AG04450 (cell line): Measurements from ENCODE around the gene MSMB. TPM values are rescaled to one million over a fixed set of nuclear protein-coding genes. Genes with fewer than 3 reads are reported as not detected.
A peak's percentile ranks its signal among the peaks of the same experiment; 100 is the strongest.

Experiments used
- CTCF ChIA-PET: fragments of 300-600, 350-600 bp; formaldehyde crosslinking; extraction: SDS; loops from one replicate; lab custom pipeline; 2022; ENCODE audit warnings: antibody characterized with exemption, inconsistent platforms; lab: Charles Lee
- POLR2A ChIA-PET: fragments of 350-600 bp; formaldehyde crosslinking; extraction: SDS; loops from one replicate; lab custom pipeline; 2021; ENCODE audit warnings: antibody characterized with exemption, inconsistent platforms; lab: Yijun Ruan, JAX
- DNase-seq: peaks from one replicate; pipeline ENCODE4 v3.0.0-alpha.2; 2011; ENCODE audit warnings: low read depth, low spot score
- H3K27ac ChIP-seq: one replicate; pipeline ENCODE4 v1.5.1; 2012; ENCODE audit warnings: low read depth, low read length, control low read depth
- H3K27me3 ChIP-seq: one replicate; pipeline ENCODE4 v1.6.0; 2012; ENCODE audit warnings: low read length; ENCODE audit not compliant: control insufficient read depth, insufficient read depth
- H3K4me3 ChIP-seq: 2 replicates; pipeline ENCODE4 v1.5.1; 2011; ENCODE audit warnings: mild to moderate bottlenecking, low read depth, low read length, control low read depth
- H3K9me3 ChIP-seq: 2 replicates; pipeline ENCODE4 v1.5.1; 2012; ENCODE audit warnings: low read length; ENCODE audit not compliant: control insufficient read depth, insufficient read depth
- CTCF ChIP-seq: IDR thresholded peaks from 2 replicates; pipeline ENCODE4 v1.5.1; 2011; ENCODE audit warnings: low read depth, low read length, control low read depth, inconsistent platforms
- polyA plus RNA-seq: library from polyadenylated mRNA; depleted of rRNA; stranded (reverse); fragments of >200 nt; gene quantifications from 2 replicates; pipeline ENCODE4 v1.2.3, GENCODE V29; 2011

MSMB gene
- polyA plus RNA-seq, 1 experiment, result not detected

DNA sequence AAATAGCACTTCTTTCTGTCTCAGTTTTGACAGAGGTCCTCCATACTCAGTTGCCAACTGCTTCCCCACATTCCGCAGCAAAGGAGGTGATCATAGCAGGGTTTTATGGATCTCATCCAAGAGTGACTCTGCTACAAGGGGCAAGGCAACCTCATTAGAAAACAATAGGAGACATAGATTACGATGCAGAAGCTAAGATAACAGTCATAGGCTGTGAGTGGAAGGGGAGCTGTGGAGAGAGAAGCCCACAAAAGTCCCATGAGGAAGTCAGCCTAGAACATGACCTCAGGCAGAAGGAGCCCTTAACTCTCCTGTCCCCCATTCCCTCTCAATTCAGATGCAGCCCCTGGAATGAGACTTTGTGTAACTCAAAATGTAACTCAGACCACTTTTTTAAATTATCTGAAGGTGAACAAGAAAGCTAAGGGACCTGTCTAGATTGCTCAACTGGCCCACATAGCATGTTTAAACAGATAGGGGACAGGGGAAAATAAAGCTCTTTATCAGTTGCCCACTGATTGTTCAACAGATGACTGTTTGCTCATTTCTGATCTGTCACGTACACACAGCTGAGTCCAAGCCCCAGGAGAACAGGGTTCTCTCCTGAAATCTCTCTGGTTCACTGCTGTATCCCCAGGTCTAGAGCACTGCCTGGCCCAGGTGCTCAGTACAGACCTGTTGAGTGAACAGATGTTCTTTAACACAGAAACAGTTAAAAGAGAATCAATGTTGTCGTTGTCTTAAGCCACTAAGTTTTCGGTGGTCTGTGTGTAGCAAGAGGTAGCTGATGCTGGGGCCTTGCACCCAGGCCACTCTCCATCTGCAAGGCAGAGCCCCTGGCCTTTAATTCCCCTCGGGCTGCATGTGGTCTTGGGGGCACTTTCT, 14.2 kb downstream of the MSMB start:
- no peak for DNase-seq
- ChIA-PET CTCF (interaction anchor here (0.7 kb wide), 1 partner anchor 193 kb away, joined by 4 read pairs; no protein-coding TSS in a partner anchor), POLR2A (interaction anchor here (0.6 kb wide), 1 partner anchor 30 kb away, joined by 3 read pairs; no protein-coding TSS in a partner anchor)
- no peaks in the 10 kb centered on the region for H3K27me3 ChIP-seq
- peaks cover 5% of the 10 kb centered on the region; the same call in 1 of the 2 replicates for H3K9me3 ChIP-seq
- H3K27ac ChIP-seq, result no peak overlapping the region
- H3K4me3 ChIP-seq, result no peak overlapping the region
- no peak for TF ChIP-seq CTCF

DNA sequence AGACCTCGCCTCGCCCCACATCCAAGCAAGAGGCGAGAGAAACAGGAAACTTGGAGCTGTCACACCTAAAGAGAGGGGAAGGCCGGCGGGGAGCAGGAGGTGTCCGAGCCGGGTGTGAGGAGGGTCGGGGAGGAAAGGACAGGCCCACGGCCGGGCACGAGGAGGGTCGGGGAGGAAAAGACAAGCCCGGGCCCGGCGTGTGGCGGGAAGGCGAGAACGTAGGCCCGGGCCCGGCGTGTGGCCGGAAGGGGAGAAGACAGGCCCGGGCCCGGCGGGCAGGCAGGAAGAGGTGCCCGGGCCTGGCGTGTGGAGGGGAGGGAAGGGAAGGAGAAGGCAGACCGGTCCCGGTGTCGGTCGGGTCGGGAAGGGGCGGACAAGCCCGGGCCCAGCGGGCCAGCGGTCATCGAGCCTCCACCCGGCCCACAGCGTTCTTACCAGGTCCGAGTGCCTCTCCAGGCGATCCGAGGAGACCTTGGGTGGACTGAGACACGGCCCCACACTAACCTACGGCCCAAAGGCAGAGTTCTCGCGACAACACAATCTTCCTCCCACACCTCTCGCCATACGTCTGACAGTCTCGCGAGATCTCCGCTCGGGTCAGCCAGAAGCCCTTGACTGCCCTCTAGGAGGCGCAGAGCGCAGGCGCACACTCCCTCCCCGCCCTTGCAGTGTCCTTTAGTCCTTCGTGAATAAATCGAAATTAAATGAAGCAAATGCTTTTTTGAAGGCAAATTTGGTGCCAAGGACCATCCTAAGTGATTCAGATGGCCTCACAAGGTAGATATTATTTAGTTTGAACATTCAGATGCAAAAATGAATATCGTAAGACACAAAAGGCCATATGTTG, 15.8 kb downstream of the MSMB start, which contains the start of gene NCOA4:
Gene NCOA4, minus strand, starts transcription at position 533 of the 847 bp plus-strand sequence. CDS start 13,943 bp downstream, outside the sequence.
- Histone ChIP-seq H3K27me3 (no peaks in the 10 kb centered on the region), H3K9me3 (peaks cover 5% of the 10 kb centered on the region; the same call in 1 of the 2 replicates), H3K4me3 (peak within 1 kb of the TSS; percentile 72), H3K27ac (peak within 1 kb of the TSS; percentile 81)
- ChIA-PET POLR2A (interaction anchor here (0.8 kb wide), 1 partner anchor 9 kb away, joined by 3 read pairs; no protein-coding TSS in a partner anchor), CTCF (interaction anchor here (1.6 to 2.2 kb wide), 2 partner anchors 23 to 46 kb away, joined by 5 to 9 read pairs; no protein-coding TSS in a partner anchor)
- TF ChIP-seq CTCF, result peak; percentile 79
- peak; percentile 98 for DNase-seq

DNA sequence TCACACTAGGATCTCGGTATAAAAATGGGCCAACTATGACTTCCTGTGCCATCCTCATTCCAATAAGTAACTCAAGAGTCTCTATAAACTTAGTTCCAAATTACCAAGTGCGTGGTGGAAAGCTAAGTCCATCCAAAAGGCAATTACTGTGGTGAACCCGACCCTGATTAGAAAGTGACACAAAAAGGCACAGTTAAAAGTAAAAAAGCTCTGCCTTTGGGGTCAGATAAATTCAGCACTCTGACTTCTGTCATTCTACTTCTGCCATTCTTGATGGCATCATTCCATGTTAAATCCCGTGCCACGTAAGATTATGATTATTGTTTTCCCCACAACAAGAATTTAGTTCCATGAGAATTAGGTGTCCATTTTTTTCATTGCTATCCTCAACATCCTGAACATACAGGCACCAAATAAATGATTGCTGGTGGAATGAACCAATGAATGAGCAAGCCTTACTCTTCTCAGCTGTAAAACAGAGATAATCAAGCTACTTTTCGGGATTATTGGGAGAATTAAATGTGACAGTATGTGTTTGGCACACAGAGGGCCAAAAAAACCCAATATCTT, 16.5 kb downstream of the MSMB start:
- H3K27me3 ChIP-seq, result no peaks in the 10 kb centered on the region
- peaks cover 5% of the 10 kb centered on the region; the same call in 1 of the 2 replicates for H3K9me3 ChIP-seq
- ChIA-PET CTCF (interaction anchor here (0.6 to 2.2 kb wide), 7 partner anchors 12 to 47 kb away, joined by 3 to 9 read pairs (median 5); no protein-coding TSS in a partner anchor), POLR2A (interaction anchor here (0.8 to 0.9 kb wide), 2 partner anchors 8 to 26 kb away, joined by 3 to 5 read pairs; no protein-coding TSS in a partner anchor)
- H3K27ac ChIP-seq, result no peak overlapping the region
- no peak for TF ChIP-seq CTCF
- peak overlapping the region; percentile 72 for H3K4me3 ChIP-seq
- DNase-seq, result no peak

GRCh38 chr10:46028584-46029460, 17.2 kb downstream of the MSMB start:
- Histone ChIP-seq H3K27ac (no peak overlapping the region), H3K4me3 (peak overlapping the region; percentile 72), H3K27me3 (no peaks in the 10 kb centered on the region), H3K9me3 (peaks cover 5% of the 10 kb centered on the region; the same call in 1 of the 2 replicates)
- peak; percentile 75 for TF ChIP-seq CTCF
- peak; percentile 51 for DNase-seq
- CTCF ChIA-PET, result interaction anchor here (0.5 to 2.2 kb wide), 9 partner anchors 12 to 46 kb away, joined by 3 to 9 read pairs (median 7); no protein-coding TSS in a partner anchor
- POLR2A ChIA-PET, result interaction anchor here (0.9 kb wide), 1 partner anchor 25 kb away, joined by 5 read pairs; no protein-coding TSS in a partner anchor
